Measurements from ENCODE around the gene FBXL17. TPM values are rescaled to one million over a fixed set of nuclear protein-coding genes. Genes with fewer than 3 reads are reported as not detected.

FBXL17 gene
- total and polyA plus RNA-seq, 2 of the 13 experiments (the other 11 are each of a cell fraction or from before 2014, with no cell fraction given): 3.0 to 7.9 TPM

DNA sequence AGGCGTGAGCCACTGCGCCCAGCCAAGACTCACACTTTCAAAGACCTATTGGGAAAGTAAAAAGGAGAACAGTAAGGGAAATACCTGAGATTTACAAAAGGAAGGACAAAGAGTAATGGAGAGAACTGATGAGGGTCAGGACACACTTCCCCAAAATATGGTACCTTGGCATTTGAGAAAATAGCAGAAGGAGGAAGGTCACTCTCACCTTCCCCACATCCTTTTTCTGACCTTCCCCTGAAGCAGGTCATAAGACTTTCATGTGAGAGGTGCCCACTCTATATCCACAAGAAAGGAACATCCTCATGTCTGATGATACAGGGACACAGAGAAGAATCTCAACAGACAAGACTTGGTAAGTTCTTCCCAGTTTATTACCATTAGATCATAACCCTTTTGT lies 272.8 kb downstream of the FBXL17 start:
- no peak for ATAC-seq
- intact Hi-C loops (cut with micrococcal nuclease; ENCODE audit: unreplicated experiment): no loop called here

DNA sequence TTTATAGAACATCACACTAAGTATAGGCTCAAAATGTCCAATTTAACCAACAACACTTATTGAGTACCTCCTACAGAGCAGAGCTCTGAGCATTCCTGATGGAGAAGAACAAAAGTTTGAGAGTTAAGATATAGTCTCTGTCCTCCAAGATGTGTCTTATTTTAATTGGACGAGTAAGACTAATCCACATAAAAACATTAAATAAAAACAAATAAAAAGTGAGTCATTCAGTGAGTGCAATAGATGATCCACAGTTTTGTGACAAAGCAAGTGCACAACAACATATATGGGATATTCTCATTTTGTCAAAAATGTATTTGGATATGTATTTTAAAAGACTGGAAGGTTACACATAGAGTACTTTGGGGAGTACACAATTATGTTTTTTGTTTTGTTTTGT lies 277.4 kb downstream of the FBXL17 start:
- Histone ChIP-seq H3K9me3 (ENCODE audit: low read length) (no peaks in the 10 kb centered on the region), H3K27me3 (ENCODE audit: control insufficient read depth in 1 of 2, insufficient read depth in 2 of 2, low read length in 2 of 2) (no peaks in the 10 kb centered on the region), H4K20me1 (ENCODE audit: insufficient read depth, low read length) (no peaks in the 10 kb centered on the region), H3K4me2 (ENCODE audit: low read depth, low read length) (no peak overlapping the region), H3K27ac (ENCODE audit: extremely low read length, insufficient read depth, low read length) (no peak overlapping the region), H3K4me3 (replicated peaks in 1 of 3; ENCODE audit: insufficient read depth in 1 of 3, low read depth in 2 of 3, low read length in 3 of 3) (no peak overlapping the region), H2AFZ (ENCODE audit: low read length) (no peak overlapping the region), H3K9ac (ENCODE audit: insufficient read depth, low read depth, low read length) (no peak overlapping the region), H3K79me2 (ENCODE audit: insufficient read depth, low read length) (no peaks in the 10 kb centered on the region), H3K36me3 (replicated peaks in 1 of 2; ENCODE audit: control insufficient read depth in 1 of 2, insufficient read depth in 2 of 2, low read length in 2 of 2) (no peaks in the 10 kb centered on the region), H3K4me1 (ENCODE audit: insufficient read depth, low read length) (peaks cover 4% of the 10 kb centered on the region; the same call in 1 of the 2 replicates)
- WGBS (ENCODE audit: low lambda C conversion rate): 84% methylated on average over 1 of the region's 1 CpG
- CTCF ChIA-PET (ENCODE audit: low intra/inter-chr PET ratio, low total read pairs): no interaction called here
- in situ Hi-C loops (cut with HindIII; ENCODE audit: extremely low pct_ligation_motif_present, low pct_unique_long_range_greater_than_20kb) (no loop called here), intact Hi-C loops (cut with micrococcal nuclease; ENCODE audit: unreplicated experiment) (no loop called here)
- ATAC-seq (no peak), FAIRE-seq (no peak), DNase-seq (ENCODE audit: low spot score) (no peak)
- no TSS peak for BruUV-seq (replicated peaks)
- TF ChIP-seq, protein P1, sequence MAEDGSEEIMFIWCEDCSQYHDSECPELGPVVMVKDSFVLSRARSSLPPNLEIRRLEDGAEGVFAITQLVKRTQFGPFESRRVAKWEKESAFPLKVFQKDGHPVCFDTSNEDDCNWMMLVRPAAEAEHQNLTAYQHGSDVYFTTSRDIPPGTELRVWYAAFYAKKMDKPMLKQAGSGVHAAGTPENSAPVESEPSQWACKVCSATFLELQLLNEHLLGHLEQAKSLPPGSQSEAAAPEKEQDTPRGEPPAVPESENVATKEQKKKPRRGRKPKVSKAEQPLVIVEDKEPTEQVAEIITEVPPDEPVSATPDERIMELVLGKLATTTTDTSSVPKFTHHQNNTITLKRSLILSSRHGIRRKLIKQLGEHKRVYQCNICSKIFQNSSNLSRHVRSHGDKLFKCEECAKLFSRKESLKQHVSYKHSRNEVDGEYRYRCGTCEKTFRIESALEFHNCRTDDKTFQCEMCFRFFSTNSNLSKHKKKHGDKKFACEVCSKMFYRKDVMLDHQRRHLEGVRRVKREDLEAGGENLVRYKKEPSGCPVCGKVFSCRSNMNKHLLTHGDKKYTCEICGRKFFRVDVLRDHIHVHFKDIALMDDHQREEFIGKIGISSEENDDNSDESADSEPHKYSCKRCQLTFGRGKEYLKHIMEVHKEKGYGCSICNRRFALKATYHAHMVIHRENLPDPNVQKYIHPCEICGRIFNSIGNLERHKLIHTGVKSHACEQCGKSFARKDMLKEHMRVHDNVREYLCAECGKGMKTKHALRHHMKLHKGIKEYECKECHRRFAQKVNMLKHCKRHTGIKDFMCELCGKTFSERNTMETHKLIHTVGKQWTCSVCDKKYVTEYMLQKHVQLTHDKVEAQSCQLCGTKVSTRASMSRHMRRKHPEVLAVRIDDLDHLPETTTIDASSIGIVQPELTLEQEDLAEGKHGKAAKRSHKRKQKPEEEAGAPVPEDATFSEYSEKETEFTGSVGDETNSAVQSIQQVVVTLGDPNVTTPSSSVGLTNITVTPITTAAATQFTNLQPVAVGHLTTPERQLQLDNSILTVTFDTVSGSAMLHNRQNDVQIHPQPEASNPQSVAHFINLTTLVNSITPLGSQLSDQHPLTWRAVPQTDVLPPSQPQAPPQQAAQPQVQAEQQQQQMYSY (CRISPR knock-in tag; IDR thresholded peaks at IDR 0.05): no peak
- TF ChIP-seq ZNF816 (CRISPR knock-in tag; IDR thresholded peaks at IDR 0.05; ENCODE audit: borderline replicate concordance): no peak
- TF ChIP-seq MAZ (IDR thresholded peaks at IDR 0.05; ENCODE audit: borderline replicate concordance, low read depth, low read length): no peak
- TF ChIP-seq MAZ (CRISPR knock-in tag; IDR thresholded peaks at IDR 0.05; ENCODE audit: low read depth): no peak
- POLR2A ChIA-PET: no interaction called here

More for the DNA sequence above, 272.8 kb downstream of the FBXL17 start:
- Histone ChIP-seq H3K36me3 (replicated peaks in 1 of 2; ENCODE audit: control insufficient read depth in 1 of 2, insufficient read depth in 2 of 2, low read length in 2 of 2) (no peaks in the 10 kb centered on the region), H3K9me3 (ENCODE audit: low read length) (no peaks in the 10 kb centered on the region), H3K4me3 (replicated peaks in 1 of 3; ENCODE audit: insufficient read depth in 1 of 3, low read depth in 2 of 3, low read length in 3 of 3) (no peak overlapping the region), H3K27me3 (ENCODE audit: control insufficient read depth in 1 of 2, insufficient read depth in 2 of 2, low read length in 2 of 2) (no peaks in the 10 kb centered on the region), H3K79me2 (ENCODE audit: insufficient read depth, low read length) (no peaks in the 10 kb centered on the region), H3K4me1 (ENCODE audit: insufficient read depth, low read length) (no peaks in the 10 kb centered on the region), H3K4me2 (ENCODE audit: low read depth, low read length) (no peak overlapping the region), H4K20me1 (ENCODE audit: insufficient read depth, low read length) (no peaks in the 10 kb centered on the region), H2AFZ (ENCODE audit: low read length) (no peak overlapping the region), H3K9ac (ENCODE audit: insufficient read depth, low read depth, low read length) (no peak overlapping the region), H3K27ac (ENCODE audit: extremely low read length, insufficient read depth, low read length) (no peak overlapping the region)
- in situ Hi-C loops (cut with HindIII; ENCODE audit: extremely low pct_ligation_motif_present, low pct_unique_long_range_greater_than_20kb): no loop called here
- no TSS peak for BruUV-seq (replicated peaks)
- FAIRE-seq: no peak
- ChIA-PET POLR2A (no interaction called here), CTCF (ENCODE audit: low intra/inter-chr PET ratio, low total read pairs) (no interaction called here)
- DNase-seq (ENCODE audit: low spot score): no peak
- WGBS (ENCODE audit: low lambda C conversion rate): 97% methylated on average over 2 of the region's 2 CpGs
- TF ChIP-seq ZFP41 (CRISPR knock-in tag; IDR thresholded peaks at IDR 0.05; ENCODE audit: borderline replicate concordance) (no peak), KLF12 (CRISPR knock-in tag; IDR thresholded peaks at IDR 0.05; ENCODE audit: borderline replicate concordance) (no peak), PRPF4 (IDR thresholded peaks at IDR 0.05; ENCODE audit: low read depth, low read length, poor library complexity, severe bottlenecking) (no peak), TBX3 (IDR thresholded peaks at IDR 0.05; ENCODE audit: borderline replicate concordance) (no peak), SIX4 (CRISPR knock-in tag; IDR thresholded peaks at IDR 0.05) (no peak), SNAPC2 (CRISPR knock-in tag; IDR thresholded peaks at IDR 0.05) (no peak), SCMH1 (CRISPR knock-in tag; IDR thresholded peaks at IDR 0.05; ENCODE audit: borderline replicate concordance) (no peak), ZNF776 (CRISPR knock-in tag; IDR thresholded peaks at IDR 0.05) (no peak), ZNF703 (CRISPR knock-in tag; IDR thresholded peaks at IDR 0.05; ENCODE audit: borderline replicate concordance) (no peak), ZSCAN21 (CRISPR knock-in tag; IDR thresholded peaks at IDR 0.05; ENCODE audit: borderline replicate concordance) (no peak), ZSCAN9 (CRISPR knock-in tag; IDR thresholded peaks at IDR 0.05; ENCODE audit: borderline replicate concordance) (no peak), HCFC1 (IDR thresholded peaks at IDR 0.05; ENCODE audit: low read depth, low read length) (no peak), GABPB1 (CRISPR knock-in tag; IDR thresholded peaks at IDR 0.05) (no peak), ZNF563 (CRISPR knock-in tag; IDR thresholded peaks at IDR 0.05) (no peak), ZNF382 (CRISPR knock-in tag; IDR thresholded peaks at IDR 0.05; ENCODE audit: borderline replicate concordance) (no peak), ZSCAN30 (CRISPR knock-in tag; IDR thresholded peaks at IDR 0.05) (no peak), HES4 (CRISPR knock-in tag; IDR thresholded peaks at IDR 0.05; ENCODE audit: borderline replicate concordance) (no peak), ZNF598 (CRISPR knock-in tag; IDR thresholded peaks at IDR 0.05; ENCODE audit: borderline replicate concordance) (no peak)
